ENCODE data around the gene HOXC12.
A peak's percentile ranks its signal among the peaks of the same experiment; 100 is the strongest.

HOXC12 gene

DNA sequence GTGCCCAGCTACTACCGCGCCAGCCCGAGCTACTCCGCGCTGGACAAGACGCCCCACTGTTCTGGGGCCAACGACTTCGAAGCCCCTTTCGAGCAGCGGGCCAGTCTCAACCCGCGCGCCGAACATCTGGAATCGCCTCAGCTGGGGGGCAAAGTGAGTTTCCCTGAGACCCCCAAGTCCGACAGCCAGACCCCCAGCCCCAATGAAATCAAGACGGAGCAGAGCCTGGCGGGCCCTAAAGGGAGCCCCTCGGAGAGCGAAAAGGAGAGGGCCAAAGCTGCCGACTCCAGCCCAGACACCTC lies 30.9 kb downstream of the HOXC12 start:
- no peak for DNase-seq

DNA sequence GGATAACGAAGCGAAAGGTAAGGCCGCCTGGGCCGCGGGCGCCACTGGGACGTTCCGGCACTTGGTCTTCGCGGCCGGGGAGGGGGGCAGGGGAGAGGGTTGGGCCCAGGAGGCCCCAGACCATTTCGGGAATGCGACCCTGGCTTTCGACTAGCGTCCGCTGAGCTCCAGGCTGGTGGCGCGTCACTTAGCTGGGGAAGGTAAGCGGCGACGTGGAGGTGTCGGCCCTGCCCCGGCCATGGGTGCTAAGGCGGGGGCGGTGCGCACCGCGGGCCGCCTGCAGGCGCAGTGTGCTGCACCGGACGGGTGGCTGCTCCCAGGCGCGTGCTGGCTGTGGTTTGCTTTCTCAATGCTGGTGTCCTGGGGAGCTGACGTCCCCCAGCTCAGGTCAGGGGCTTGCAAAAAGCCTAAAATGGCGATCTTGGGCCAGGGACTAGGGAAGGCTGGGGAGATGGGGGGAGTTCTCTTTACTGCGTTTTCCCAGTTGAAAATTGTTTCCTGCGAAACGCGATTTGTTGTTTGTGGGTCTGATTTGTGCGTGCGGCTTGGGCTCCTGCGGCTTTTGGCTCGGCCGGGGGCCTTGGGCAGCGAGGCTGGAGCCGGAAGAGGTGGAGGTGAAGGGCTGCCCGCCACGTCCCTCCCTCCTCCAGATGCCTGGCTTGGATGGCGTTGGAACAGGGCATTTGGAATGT lies 31.4 kb downstream of the HOXC12 start:
- no peak for DNase-seq

DNA sequence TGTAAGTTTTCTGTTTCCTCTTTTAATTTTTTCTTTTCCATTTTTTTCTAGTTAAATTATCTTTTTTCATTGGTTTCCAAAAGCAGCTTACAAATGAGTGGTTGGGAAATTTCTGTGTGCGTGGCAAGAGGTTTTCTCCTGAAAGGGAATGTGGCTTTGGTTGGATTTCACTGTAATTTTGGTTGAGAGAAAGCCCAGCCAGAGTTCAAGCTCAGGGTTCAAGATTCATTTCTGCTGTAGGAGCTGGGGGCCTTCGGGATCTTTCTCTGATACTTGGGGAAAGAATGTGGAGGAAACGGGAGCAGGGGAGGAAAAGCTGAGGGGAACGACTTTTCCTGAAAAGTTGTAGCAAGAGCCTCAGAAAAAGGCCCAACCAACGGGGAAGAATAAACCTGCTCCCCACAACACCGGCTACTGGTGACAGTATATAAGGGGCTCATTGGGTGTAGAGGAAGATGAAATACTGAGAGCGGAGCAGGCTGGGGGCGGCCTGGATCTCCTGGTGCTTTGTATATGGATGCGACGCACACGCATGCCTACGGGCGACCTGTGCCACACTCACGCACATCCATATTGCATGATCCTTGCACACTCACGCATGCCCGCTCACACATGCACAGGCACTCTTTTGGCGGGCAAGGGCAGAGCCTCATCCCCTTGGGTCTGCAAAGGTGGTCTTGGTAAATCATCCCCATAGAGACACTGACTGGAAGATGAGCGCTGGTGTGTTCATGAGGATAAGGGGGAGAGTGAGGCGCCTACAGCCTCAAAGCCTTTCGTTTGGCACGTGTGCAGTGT lies 32.2 kb downstream of the HOXC12 start:
- DNase-seq = no peak

DNA sequence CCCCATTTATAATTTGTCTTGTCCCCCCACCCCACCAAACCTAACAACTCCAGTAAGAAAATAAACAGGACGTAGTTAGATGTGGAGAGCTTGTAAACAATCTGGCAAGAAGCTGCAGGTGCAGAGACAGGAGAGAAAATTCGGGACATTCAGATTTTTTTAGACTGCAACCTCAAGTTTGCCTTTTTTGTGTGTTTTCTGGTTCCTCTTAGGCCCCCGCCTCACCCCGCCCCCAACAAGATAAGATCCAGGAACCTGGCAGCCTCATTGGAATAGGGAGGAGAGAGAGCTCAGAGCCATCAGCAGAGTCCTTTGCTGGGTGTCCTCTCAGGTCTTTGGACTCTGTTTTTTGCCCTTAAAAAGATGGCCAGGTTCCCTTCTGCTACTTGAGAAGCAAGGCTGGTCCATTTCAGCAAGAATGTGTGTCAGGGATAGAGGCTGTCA lies 33.1 kb downstream of the HOXC12 start:
- DNase-seq = no peak

DNA sequence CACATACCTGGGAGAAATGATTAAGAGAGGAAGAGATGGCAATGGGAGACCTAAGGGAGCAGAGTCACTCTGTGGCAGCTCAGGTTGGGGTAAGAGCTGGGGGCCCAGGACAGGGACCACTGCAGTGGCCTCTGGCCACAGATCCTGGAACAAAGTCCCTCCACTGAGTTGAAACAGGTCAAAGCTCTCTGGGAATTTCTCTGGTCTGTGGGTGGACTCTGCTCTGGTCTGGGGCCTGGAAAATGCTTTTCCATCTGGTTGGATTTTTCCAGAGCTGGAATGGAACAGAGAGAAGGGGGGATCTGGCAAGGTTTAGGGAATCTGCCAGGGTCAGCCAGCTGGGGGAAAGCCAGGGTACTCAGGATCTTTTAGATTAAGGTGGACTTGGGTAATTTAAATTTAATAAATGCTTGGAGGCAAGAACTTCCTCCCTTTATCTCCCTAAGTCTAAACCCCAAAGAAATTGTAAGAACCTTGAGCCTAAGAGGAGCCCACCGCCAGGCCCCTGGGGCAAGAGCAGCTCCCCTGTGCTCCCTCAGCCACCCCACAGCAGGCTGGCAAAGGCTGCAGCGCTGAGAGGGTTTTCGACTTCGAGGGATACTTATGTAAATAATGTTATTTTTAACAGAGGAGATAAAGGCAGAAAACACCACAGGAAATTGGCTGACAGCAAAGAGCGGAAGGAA lies 34.0 kb downstream of the HOXC12 start:
- no peak for DNase-seq

DNA sequence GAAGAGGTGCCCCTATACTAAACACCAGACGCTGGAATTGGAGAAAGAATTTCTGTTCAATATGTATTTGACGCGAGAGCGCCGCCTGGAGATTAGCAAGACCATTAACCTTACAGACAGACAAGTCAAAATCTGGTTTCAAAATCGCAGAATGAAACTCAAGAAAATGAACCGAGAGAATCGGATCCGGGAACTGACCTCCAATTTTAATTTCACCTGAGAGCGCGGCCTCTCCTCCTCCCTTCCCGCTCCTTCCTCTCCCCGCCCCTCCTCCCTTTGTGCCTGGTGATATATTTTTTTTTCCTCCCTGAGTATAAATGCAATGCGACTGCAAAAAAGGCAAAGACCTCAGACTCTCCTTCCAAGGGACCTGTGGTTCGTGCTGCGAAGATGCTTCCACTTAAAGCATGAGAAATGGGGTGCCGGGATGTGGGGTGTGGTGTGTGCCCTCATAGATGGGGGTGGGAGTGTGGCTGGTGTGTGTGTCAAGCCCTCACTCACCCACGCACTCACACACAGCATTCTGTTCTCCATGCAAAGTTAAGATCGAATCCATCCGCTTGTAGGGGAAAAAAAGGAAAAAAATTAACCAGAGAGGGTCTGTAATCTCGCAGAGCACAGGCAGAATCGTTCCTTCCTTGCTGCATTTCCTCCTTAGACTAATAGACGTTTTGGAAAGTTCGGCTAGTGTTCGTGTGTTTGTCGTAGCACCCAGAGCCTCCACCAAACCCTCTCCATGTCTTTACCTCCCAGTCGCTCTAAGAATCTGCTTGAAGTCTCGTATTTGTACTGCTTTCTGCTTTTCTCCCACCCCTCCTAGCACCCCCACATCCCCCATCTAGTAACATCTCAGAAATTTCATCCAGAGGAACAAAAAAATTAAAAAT lies 34.8 kb downstream of the HOXC12 start:
- peak; percentile 44 for DNase-seq

DNA sequence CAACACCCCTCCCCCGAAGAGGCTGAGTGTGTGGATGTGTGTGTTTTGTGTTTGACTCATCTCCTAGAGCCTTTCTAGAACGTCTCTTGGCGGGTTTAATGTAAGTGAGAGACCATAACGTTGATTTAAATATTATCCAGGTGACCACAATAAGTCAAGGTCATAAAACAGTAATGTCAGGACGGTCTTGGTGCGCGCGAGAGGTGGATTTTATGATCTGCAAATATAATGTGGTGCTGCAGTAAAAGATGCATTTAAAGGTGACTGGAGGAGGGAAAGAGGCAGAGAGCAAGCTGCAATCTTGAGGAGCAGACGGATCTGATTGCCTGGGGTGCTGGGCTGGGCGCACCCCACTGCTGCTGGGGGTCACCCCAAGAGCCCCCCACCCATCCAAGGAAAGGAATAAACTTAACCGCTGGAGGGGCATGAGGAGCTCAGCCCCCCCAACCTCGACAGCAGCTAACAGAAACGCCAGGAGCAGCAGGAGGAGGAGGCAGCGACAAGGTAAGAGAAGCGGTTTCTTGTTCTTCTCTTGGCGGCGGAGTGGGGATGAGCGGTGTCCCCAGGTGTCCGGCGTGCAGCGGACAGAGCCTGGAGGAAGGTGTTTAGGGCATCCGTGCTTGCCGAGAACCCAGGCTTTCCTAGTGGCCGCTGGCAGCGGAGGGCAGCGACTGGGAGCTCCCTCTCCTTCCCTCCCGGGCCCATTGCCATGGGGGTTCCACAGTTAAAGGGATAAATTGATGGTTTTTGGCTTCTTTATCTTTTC lies 35.8 kb downstream of the HOXC12 start:
- DNase-seq = no peak

DNA sequence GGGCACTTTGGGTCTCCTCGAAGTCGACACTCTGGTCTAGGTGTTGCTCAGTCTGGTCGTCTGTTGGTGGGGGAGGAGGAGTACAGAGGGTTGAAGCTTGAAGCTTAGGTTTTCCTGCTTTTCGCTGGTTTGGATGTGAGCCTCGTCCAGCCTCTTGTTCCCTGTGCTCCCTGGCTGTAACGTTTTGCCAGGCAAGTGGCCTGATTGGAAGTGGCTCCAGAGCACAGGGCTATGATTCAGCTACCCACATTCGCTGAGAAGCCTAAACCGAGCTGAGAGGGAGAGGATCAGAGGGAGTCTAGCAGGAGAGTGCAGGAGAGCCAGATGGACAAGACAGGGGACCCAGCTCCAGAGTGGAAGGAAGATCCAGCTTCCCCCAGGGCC lies 36.4 kb downstream of the HOXC12 start:
- no peak for DNase-seq

DNA sequence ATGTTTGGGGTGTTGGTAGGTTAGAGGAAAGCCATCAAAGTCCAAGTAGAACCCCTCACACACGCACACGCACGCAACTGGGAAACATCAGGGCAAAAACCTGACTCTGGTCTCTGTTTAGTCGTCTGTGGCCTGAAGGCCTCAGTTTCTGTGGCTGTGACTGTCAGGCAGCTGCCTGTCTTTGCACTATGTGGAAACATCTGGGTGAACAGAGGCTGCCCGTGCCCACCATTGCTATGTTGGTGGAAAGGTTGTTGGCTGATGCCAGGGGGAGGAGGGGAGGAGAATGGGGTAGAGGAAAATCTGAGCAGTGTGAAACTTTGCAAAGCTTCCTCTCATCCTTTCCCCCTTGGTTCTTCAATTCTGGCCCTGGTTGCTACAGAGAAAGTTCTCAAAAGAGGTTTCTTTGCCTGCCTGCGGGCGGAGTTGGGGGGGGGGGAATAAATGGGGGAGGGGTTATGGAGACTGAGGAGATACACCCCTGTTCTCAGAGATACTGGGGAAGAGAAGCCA lies 37.7 kb downstream of the HOXC12 start:
- DNase-seq = no peak

DNA sequence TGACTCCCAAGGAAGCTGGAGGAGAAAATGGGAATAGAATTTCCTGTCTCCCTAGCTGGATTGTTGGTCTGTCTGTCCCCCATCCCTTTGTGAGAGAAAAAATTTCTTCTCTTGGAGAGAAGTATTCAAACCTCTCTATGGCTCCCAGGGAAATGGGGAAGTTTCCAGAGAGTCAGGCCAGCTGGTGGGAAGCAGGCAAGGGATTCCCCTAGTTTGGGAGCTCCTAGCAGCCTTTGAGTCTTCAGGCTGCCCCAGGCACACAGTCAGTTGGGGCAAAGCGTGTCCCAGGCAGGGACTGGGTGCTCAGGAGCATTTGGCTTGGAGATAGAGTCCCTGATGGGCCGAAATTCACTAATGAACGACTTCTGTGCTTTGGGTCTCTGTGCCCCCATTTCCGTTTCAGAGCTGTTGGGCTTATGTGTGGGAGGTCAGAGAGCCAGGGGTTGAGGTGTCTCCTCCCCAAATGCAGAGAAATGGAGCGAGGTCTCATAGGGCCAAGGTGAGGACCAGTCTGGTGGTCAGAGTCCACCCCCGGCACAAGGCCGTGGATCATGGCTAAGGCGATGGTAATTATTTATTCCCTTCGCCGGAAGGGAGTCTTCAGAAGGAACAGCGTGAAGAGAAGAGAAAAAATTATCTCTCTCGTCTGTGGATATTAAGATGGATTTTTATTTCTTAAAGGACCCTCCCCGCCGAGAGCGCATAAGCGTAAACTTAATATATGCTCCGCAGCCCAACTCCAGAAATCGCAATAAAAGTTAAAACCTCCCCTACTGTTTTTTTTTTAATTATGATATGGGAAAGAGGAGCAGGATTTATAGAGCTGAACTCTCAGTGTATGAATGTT lies 38.7 kb downstream of the HOXC12 start:
- no peak for DNase-seq

DNA sequence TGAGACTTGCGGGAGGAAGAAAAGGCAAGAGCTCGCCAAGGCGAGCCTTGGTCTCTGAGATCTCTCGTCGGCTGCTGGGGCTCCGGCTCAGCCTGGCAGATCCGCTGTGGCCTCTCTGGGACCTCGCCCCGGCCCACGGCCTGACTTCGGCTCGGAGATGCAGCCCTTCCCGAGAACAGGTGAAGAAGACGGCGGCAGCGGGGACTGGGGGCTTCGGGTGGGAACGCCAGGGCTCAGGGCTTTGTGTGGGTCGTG lies 39.2 kb downstream of the HOXC12 start:
- DNase-seq = no peak

DNA sequence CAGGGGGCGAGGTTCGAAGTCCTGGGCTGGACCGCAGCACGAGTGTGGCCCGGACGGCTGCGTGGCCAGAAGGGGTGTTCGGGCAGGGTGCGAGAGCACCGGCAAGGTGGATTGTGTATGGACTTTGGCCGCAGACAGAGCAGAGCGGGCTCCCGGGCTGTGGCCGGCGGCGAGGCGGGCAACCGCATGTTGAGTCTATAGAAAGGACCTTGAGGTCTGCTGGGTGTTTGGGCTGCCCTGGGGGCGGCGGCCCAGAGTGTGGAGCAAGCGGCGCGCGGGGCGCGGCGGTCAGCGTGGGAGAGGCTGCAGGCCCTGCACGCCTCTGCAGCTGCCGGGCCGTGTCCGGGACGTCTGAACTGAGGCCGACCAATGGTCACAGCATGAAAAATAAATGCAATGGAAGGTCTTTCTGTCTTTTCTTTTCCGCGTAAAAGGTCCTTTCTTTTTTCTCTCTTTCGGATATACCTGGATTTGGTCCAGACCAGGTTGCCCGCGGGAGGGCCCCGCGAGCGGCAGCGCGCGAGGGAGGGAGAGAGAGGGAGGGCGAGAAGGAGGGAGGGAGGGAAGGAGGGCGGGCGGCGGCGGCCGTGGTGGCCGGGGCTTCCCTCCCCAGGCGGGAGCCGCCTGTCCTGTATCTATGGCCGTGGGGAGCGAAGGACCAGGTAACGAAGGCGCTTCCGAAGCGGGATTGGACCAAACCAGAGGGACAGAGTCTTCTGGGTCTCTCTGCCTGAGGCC lies 39.7 kb downstream of the HOXC12 start:
- no peak for DNase-seq

DNA sequence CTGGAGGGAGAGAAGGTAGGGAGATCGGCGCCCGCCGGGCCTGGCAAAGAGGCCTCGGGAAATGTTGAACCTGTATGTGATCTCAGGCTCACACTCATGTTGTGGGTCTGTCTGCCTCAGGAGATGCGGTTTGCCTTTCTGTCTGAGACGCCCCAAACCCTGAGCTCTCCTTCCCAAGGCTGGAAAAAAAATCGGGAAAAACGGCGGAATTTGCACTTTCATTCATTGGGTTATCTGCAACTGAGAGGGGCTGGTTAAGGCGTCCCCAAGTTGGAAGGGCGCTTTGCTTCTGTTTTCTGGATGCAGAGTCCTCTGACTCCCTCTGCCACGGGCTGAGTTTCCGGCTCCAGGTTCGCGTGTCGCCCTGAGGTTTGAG lies 40.3 kb downstream of the HOXC12 start:
- no peak for DNase-seq

DNA sequence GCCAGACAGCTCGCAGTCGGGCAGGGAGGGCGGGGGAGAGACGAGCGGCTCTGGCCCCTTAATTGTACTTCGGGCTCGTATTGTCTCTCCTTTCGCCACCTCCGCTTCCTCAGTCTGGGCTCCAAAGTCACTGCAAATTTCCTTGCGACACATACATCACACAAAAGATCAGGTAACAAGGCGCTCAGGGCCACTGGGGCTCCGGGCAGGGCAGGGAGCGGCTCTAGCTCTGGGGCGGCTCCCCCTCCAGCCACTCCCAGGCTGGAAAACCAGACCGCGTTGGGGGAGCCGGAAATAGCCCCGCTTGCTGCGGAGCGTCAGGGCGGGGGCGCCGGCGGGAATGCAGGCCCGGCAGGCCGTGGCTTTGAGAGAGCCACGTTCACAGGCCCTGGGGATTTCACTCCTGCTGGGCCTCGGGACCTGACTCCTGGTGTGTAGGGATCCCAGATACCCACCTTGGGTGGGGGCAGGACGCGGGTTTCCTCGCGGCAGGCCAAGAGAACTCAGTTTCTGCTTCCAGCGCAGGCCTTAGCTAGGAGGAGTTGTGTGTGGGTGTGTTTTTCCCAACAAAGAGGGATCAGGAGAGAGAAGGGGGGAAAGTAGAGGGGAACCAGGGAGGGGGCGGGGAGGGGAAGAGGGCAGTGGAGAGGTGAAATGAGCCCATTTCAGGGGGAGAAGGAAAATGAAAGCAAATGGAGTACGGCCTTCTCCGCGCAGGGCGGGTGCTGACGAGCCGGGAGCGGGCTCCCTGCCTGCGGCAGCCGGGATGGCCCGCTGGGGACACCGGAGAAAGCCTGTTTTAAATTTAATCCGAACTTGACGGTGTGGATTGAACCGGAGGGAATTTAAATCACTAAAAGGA lies 40.9 kb downstream of the HOXC12 start:
- no peak for DNase-seq

DNA sequence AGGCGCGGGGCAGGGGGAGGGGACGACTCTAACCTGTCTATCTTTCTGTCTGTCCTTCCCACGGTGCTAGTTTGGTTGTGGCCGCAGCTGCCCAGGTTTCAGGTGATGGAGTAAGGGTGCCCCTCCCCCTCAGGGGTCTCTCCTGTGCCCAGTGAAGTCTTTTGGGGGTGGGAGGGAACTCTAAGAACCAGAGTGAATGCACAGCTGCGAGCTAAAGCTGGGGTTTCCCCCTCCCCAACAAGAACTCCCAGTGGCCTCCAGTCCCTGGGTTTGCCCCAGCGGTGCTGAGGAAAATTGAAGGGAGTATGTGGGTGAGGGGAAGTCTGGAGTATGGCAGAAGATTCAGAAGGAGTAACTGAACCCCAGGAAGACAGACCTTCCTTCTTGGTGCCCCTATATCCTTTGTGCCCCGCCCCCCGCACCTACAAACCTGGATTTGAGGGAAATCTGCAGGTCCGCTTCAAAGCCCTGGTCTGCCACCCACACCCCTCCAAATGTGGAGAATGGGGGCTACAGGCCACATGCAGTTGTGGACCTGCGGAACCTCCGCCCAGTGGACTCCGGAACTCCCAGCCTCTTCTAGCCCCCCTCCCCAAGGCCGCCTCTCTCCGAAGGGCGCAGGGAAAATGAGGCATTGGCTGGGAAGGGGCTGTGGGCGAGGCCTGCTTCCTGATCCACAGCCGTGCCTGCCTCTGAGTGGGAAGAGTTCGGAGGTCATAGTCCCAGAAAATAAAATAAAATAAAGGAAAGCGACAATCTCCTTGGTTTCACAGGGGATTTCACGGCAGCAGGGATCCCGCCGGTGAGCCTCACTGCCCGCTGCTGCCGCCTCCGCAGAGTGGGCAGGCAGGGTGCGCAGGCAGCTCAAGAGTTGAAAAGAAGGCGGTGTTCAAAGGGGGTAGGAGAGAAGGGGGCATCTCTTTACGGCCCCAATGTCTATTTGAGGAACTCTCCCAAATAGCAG lies 41.8 kb downstream of the HOXC12 start:
- no peak for DNase-seq

DNA sequence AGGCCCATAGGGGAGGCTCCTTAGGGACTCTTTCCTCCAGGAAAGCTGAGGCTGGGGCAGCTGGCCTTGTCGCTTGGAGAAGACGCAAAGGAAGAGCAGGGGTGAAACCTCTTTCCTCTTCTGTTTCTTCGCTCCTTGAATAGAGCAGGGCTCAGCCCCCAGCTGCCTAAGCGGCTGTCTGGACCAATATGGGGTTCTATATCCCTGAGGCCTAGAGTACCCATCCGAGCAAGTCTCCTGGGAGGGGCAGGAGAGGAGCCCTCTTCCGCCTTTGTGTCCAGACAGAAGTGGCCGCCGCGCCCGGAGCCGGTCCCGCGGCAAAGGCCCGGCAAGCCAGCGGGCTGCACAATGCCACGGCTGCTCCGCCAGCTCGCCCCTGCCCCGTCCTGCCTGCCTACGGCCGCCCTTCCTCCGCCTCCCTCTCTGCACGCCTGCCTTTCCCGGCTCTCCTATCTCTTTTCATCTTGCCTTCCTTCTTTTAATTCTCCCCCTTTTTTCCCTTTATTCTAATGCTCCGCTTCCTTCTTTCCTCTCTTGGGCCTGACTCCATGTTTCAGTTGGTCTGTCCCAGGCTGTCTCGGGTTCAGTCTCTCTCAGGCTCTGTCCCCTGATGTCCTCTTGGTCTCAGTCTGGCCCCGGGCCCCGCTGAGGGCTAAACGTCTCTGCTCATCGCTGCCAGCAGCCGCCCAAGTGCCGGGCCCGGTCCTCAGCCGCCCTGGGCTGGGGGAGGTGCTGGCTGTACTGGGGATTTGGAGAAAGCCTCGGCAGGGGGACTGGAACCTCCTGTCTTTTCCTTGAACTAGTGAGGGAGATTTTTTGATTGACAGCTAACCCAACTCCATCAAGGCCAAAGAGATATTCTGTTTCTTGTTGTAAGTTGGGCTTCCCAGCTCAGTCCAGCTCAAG lies 42.8 kb downstream of the HOXC12 start:
- DNase-seq = no peak

DNA sequence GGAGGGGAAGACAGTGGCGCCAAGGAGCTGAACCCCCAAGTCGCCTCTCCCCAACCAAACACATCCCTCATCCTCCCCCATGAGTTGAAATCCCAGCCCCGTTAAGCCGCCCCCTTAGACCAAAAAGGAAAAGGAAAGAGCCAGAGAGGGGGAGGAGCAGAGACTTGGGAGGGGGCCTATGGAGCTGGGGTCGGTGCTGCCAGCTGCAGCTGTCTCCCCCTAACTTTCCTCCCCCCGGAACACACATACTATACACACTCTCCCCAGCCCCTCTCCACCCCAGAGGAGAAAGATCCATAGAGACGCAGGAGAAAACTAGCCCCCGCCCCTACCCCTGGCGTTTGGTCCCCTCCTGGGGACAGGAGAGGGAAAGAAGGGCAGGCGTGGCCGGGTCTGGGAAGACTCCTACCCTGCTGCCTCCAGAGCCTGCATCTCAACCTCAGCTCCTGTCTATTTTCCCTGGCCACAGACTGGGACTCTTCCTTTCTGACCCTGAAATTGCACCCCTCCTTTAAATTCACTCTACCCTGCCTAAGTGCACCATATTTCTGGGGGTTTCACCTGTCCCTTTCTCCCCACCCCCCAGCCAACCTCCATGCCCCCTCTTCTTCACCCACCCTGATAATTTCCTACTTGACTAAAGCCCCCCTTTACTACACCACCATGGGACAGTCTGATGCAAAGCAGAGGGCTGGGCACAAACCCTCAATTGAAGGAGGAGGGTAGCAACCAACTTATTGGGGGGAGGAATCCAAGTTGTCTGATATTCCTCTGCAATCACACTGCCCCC lies 43.6 kb downstream of the HOXC12 start:
- DNase-seq = no peak
